ENCODE results near the gene ZCCHC14.

Gene ZCCHC14

GRCh38 chr16:87356491-87356853 is 136.4 kb downstream of the ZCCHC14 start:
- FAIRE-seq, result no peak
